Fibroblast of skin of scalp (primary cell): ENCODE data around the gene ELMO3.

Source experiments
- DNase-seq: peaks from one replicate; pipeline ENCODE4 v3.0.0-alpha.2; 2013

ELMO3 gene

DNA sequence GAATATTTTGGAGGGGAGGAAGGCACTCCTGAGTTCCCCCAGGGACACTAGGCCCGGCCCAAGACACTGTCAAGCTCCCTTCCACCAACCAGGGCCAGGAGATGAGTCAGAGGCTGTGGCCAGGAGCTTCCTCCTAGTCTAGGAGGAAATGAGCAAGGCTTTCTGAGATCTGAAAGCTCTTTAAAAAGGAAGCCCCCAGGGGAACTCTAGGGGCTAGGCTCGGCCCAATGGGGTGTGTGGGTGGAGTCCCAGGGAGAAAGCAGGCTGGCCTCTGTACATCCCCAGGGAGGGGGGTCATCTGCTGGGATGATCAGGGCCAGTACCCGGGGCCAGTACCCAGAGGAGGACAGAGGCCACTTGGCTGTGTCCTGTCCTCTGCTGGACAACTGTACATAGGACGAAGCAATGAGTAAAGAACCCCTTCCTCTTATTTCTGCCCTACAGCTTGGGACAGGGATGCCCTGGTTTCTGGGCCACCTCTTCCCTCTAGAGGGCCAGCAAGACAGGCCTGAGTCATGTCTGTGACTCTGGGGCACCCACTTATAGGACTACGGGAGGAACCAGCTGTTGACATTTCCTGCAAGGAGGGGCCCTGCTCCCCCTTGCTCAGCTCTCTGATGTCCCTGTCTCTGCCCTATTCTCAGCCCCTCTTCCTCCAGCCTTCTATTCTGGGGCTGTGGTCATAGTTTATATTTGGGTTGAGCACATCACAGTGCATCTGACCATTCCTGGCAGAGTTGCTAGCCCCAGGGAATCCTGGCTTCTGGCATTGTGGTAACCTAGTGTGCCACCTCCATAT lies 45.7 kb downstream of the ELMO3 start:
- peak; percentile 97 for DNase-seq

DNA sequence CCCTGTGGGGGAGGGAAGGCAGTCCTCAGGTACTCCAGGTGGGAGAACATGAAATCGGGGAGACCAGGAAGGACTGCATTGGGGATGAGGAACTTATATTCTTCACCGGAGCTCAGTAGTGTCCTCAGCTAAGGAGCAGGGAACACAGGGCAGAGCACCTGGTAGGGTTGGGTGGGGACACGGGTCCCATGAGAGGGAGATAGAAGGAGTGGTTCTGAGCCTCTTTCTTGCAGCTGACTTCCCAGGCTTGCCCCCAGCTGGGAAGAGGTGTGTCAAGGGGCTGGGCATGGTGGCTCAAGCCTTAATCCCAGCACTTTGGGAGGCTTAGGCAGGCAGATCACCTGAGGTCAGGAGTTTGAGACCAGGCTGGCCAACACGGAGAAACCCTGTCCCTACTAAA lies 46.3 kb downstream of the ELMO3 start:
- no peak for DNase-seq

DNA sequence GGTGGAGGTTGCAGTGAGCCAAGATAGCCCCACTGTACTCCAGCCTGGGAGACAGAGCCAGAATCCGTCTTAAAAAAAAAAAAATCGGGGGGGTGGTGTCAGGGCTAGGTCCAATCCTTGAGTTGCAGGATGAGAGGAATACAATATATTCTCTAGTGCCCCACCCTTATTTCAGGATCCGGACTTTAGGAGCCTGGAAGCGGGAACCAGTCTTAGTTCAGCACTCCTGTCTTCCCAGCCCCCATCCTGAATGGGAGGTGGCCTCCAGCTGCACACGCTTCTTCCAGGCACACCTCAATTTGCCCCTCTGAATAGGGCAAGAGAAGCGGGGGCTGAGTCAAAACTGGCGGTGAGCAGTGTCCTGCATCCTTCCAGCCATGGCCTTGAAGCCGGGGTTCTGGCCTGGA lies 46.7 kb downstream of the ELMO3 start:
- no peak for DNase-seq

DNA sequence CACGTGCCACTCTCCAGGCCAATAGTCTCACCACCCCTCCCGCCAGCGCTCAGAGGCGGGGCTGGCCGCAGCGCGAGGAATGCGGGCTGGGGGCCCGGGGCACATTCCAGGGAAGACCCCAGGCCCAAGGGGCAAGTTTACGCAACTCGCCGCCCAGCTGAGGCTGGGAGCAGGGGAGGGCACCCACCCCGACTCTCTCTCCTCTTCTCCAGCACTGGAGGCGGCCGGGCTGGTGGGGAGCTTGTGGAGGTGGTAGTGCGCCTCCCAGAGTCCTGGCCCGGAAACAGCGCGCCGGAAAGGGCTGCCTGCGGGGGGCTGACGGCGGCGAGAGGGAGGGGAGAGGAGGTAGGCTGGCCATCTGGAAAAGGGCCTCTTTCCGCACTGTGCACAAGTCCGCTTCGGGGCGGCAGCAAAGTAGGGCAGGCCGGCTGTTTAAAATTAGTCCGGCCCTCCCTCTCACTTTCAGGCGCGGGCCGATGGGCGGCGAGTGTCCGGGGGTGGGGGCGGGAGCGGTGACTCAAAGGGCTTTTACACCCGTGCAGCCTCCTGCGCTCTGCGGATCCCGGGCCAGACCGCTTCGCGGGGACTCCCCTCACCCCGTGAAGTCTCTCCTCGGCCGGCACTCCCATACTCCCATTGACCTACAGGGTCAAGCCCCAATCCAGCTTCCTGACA lies 47.3 kb downstream of the ELMO3 start:
- peak; percentile 87 for DNase-seq

DNA sequence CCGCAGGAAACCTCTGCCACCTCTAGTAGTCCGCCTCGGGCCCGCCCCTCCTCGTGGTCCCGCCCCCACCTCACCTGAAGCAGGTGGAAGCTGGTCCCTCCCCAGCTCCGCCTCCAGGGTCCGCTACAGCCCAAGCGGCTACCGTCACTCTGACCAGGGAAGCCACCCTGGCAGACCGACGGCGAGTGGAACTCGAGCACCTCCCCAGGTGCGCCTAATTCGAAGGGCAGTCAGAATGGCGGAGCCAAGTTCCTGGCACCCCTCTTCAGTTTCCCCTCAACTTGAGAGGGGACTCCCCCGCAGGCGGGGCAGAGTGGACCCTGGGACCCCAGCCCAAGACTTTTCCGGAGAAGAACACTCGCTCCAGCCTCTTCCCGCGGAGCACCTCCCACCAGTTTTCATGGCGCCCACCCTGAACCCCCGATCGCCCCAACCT lies 47.8 kb downstream of the ELMO3 start:
- no peak for DNase-seq

DNA sequence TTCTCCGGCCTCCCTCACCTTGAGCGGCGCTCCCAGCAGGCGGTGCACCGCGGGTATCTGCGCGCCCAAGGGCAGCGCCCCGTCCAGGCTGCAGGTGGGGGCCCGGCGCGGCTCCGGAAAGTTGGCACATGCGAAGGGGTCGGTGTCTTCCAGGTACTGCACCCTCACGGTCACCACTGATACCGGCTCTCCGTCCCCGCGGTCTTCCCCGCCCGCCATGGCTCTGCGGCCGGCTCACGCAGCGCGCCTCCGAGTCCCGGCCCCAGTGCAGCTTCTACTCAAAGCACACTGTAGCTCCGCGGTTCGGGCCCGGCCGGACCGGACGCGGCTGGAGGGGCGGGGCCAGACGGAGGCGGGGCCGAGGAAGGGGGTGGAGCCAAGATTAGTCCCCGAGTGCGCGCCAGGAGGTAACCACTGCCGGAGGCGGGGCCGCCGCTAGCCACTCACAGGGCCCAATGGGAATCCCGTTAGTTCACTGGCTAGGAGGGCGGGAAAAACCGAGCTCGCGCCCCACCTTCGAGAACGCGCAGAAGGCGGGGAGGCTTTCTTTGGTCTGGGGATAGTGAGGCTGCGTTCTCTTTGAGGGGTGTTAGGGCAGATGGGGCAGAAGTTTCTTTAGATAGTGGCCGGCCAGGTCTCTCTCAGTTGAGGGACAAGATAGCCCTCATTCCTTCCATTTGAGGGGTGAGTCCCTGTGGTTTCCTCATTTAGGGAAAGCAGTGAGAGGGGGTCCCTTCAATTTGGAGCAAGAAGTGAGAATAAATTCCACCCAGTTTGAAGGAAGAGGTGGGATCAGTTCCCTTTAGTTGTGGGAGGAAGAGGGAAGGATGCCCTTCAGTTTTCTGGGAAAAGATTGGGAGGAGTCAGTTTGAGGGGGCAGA lies 48.5 kb downstream of the ELMO3 start, which contains the start of gene FHOD1:
FHOD1 (minus strand) TSS at position 290 of the 881 bp plus-strand sequence; CDS start at position 219, 71 bp downstream.
- DNase-seq = peak; percentile 94

DNA sequence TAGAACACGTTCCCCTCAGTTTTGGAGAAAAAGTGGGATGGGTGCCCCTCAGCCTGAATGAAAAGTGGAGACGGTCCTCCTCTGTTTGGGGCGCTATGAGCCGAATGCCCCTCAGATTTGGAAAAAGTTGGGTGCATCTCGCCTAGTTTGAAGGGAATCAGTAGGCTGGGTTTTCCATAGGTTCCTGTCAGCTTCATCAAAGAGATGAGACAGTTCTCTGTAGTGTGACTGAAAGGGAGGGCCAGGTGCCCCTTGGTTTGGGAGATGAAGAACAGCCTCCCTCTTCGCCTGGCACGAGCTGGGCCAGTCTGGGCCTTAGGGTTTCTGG lies 49.1 kb downstream of the ELMO3 start:
- no peak for DNase-seq

DNA sequence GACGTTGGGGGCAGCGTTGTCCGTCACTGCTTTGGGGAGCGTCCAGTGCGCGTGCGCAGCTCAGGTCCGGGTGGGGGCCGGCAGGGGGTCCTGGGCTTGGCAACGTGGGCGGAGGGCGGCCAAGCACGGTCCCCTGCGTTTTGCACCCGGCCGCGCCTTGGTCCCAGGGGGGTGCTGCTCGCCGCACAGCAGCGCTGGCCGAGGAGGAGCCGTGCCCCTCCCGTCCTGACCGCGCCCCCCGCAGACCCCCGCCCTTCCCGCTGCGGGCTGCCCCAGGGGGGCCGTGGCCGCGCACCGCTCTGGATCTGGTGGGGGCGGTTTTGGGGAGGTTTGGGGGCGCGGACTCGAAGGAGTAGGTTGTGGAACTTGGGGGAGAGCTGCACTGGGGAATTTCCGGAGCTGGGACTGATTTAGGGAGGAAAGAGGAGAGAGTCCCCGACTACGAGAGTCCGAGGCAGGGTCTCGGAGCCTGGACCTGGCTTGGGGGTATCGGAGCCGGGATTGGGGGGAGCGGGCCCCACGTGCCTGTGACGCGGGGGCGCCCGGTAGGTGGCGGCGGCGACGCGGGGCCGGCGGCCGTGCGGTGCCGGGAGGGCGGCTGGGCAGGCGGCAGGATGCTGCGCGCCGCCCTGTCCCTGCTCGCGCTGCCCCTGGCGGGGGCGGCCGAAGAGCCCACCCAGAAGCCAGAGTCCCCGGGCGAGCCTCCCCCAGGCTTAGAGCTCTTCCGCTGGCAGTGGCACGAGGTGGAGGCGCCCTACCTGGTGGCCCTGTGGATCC lies 49.7 kb downstream of the ELMO3 start, which contains the start of gene SLC9A5:
SLC9A5 (plus strand) TSS at position 579 of the 777 bp plus-strand sequence; CDS start at position 615, 36 bp downstream.
- DNase-seq = peak; percentile 35

DNA sequence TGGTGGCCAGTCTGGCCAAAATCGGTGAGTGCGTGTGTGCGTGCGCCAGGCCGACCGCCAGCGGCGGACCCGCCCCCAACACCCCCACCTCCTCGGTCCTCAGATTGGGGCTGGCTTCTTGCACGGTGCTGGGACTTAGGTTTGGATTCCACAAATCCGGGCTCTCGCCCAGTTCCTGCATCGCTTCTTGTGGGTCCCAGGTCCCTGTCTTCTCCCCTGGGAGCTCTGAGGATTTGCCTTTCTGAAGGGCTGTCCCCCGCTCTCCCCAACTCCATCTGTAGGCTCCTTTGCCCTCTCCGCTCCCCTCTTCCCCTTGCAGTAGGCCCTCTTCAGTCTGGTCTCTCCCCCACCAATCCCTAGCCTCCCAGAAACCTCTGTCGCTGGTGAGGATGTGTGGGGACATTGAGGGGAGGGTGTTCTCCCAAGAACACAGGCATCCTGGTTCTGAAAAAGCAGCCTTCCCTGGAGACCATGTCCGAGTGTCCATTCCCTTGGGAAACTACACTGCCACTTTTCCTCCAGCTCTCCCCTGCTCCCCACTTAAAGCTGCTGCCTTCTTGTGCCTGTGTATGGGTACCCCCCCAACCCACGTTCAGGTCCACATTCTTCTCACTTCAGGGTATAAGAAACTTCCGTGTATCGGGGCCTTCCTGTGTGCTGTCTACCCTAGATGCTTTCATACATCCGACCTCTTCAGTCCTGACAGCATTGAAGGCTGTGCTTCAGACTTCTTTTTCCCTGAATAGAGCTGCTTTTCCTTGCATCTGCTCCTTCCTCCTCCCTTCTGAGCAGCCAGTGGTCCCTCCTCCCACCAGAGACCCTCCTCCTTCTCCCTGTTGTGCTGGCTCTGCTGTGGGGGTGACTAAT lies 50.5 kb downstream of the ELMO3 start:
- DNase-seq = peak; percentile 24

DNA sequence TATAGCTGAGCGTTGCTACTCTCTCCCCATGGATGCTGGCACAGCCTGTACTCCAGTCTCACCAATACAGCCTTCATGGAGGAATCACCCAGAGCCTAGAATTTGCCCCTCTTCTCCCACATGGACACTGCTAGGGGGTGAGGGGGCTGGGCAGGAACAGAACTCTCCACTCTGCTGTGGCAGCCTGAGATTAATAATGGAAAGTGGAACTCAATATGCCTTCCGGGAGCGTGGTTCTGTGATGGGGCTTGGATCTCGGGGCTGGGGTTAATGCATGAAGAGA lies 51.1 kb downstream of the ELMO3 start:
- no peak for DNase-seq

DNA sequence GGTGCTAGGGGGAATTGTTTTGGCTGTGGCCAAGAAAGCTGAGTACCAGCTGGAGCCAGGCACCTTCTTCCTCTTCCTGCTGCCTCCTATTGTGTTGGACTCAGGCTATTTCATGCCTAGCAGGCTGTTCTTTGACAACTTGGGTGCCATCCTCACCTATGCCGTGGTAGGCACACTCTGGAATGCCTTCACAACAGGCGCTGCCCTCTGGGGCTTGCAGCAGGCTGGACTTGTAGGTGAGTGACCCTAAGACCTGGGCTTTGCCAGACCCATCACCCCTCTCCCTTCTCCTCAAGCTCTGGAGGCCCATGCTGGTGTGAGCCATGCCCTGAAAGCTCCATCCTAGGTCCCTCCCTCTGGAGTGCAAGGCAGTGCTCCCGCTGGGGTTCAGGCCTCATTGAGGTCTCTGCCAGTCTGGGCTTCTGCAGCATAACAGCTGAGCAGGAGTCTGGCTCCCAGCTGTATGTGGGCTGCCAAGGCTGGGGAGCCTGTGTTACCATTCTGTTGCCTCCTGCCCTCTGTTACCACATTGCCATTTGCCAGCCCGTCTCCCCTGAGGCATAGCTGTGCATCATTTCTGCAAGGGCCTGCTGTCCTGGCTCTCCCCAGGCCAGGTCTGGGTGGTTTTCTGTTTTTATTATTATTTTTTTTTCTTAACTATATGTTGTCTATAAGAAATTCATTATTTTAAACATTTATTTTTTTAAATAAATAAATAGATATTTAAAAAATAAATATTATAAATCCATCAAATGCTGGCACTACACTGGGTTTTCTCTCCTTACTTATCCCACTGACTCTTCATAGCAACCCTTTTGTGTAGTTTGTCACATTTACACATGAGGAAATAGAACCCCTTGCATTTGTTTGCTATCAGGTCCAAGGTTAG lies 53.9 kb downstream of the ELMO3 start:
- DNase-seq = no peak
